ENCODE measurements around the gene CDSN.

CDSN gene

GRCh38 chr6:31144970-31145340 is 24.7 kb upstream of the CDSN start:
- DNase-seq, result no peak

- no peak for DNase-seq
Observed at GRCh38 chr6:31144296-31144969, 24.2 kb upstream of the CDSN start.

DNA sequence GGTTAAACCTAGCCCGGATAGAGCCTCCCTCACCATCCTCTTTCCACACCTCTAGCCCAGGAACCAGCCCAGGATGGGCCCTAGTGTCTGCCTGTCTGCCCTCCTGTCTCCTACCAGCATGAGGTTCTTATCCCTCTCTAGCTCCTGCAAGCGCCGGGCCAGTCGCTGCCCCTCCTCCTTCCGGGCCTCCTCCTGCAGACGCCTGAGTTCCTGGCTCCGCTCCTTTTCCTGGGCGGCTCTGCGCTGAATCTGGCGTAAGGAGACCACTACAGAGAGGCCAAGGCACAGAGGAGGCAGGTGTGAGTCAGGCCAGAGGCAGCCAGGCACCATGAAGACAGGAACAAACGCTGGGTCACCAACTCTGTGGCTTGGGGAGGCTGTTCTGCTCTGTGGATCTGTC is 22.9 kb upstream of the CDSN start:
- DNase-seq, result no peak

- DNase-seq, result no peak
Observed at GRCh38 chr6:31142361-31142761, 22.1 kb upstream of the CDSN start.

GRCh38 chr6:31140643-31141042 is 20.4 kb upstream of the CDSN start:
- DNase-seq, result no peak

GRCh38 chr6:31139599-31139998 is 19.4 kb upstream of the CDSN start:
- DNase-seq, result no peak

GRCh38 chr6:31138982-31139381 is 18.7 kb upstream of the CDSN start, which contains the start of gene PSORS1C2:
PSORS1C2 (minus strand) TSS chr6:31139066; CDS start chr6:31139026, 40 bp downstream.
- no peak for DNase-seq

GRCh38 chr6:31135710-31136109 is 15.5 kb upstream of the CDSN start:
- DNase-seq, result no peak

DNA sequence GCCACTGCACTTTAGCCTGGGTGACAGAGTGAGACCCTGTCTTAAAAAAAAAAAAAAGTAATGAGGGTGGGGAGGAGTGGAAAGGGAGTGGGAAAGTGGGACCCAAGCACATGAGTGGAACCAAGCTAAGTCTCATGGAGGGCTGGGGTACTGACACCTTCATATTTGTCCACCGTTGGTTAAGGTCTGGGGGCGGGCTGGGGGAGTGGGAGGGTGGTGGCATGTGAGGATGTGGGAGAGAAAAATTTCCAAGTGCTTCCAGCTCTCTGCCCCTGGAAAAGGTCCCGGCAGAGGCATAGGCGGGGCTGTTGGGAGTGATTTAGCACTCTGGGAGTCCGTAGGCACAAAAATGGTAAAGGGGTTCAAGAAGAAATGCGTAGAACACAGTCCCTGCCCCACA is 12.6 kb upstream of the CDSN start:
- DNase-seq, result no peak

DNA sequence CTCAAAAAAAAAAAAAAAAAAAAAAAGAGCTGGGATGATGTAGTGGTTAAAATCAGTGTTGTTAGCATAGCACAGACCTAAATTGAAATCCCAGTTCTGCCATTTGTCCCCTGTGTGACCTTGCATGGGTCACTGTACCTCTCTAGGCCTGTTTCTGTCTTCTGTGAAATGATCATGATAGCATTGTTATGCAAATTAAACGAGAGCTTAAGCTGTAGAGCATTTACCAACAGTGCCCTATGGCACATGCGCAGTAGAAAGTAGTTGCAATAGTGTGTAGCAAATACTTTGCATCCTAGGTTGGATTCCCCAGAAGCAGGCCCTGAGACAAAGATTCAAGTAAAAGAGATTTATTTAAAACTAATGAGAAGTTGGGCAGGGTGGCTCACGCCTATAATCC is 11.3 kb upstream of the CDSN start:
- no peak for DNase-seq

- DNase-seq, result no peak
Observed at GRCh38 chr6:31130751-31131150, 10.5 kb upstream of the CDSN start.

- DNase-seq, result no peak
Observed at GRCh38 chr6:31129130-31129529, 8.9 kb upstream of the CDSN start.

DNA sequence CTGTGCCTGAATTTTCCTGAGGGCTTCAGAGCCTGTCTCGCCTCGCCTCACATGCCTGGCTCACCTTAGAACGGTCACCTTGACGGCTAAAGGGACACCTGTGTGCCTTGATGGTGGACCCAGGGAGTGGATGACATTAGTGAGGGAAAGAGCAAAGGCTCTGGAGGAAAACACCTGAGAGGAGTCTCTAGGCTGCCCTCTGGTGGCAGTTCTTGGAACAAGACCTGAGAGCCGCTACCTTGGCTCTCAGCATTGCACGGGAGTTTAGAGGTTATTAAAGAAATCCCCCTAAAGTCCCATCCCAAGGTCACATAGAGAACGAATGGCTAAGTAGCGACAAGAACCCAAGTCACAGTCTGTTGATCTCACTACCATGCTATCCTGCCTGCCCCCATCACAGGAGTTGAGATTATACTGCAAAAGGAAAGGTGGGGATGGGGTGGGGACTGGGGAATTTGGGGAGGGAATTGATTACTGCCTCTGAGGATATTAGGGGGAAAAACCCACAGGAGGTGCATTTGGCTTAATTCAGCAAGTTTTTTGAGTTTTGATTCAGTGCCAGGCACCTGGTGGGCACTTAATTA is 7.9 kb upstream of the CDSN start:
- peak; percentile 65 for DNase-seq

GRCh38 chr6:31126396-31127175 is 6.3 kb upstream of the CDSN start:
- DNase-seq, result no peak

- DNase-seq, result no peak
Observed at GRCh38 chr6:31125586-31126363, 5.5 kb upstream of the CDSN start.

- no peak for DNase-seq
Observed at GRCh38 chr6:31125162-31125561, 4.9 kb upstream of the CDSN start.

GRCh38 chr6:31122791-31123706 is 2.8 kb upstream of the CDSN start:
- no peak for DNase-seq

DNA sequence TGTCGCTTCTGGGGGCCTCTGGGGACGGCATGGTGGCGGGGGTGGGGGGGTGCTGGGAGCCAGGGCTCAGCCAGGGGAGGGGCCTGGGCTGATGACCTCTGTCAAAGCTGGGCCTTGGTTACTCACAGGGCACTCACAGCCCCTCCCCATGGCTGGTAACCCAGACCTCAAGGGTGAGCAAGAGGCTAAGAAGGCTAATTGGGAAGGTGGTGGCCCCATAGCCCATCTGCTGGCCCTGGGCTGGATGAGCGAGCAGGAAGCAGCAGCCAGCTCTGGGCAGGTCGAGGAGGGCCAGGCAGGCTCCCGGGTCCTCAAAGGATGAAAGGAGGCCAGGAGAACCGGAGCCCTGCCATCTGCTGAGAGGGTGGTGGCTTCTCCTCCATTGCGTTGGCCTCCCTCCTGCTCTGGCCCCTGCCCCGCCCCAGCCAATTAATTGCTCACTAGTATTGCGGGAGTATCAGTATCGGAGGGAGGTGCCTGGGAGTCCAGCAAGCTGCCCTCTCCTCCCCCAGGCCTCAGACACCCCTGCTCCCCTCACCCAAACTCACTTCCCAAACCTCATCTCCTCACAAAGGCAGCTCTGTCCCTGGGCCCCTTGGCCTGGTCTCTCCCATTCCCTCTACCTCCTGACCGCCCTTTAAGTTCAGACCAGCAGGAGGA is 1.0 kb upstream of the CDSN start:
- DNase-seq, result no peak

GRCh38 chr6:31118178-31118577 is 2.1 kb downstream of the CDSN start:
- no peak for DNase-seq

- DNase-seq, result no peak
Observed at GRCh38 chr6:31116661-31117385, 3.4 kb downstream of the CDSN start.

- DNase-seq, result no peak
Observed at GRCh38 chr6:31115941-31116560, 4.2 kb downstream of the CDSN start.
